Measurements from ENCODE around the gene NSF. TPM values are rescaled to one million over a fixed set of nuclear protein-coding genes. Genes with fewer than 3 reads are reported as not detected.

The NSF gene
- total RNA-seq, 1 donor from 2014 or later, result 57.0 TPM

GRCh38 chr17:46759141-46759540, 168.7 kb downstream of the NSF start:
- H3K9me3 Mint-ChIP-seq (ENCODE audit: unreplicated experiment), result no peaks in the 10 kb centered on the region
- no peak overlapping the region for H3K27ac Mint-ChIP-seq (ENCODE audit: unreplicated experiment)
- H3K4me3 Mint-ChIP-seq (ENCODE audit: unreplicated experiment), result no peak overlapping the region
- TF ChIP-seq CTCF (IDR thresholded peaks at IDR 0.05; ENCODE audit: partially characterized antibody, unreplicated experiment), result no peak
- no peak for DNase-seq
- H3K27me3 Mint-ChIP-seq (ENCODE audit: unreplicated experiment), result no peaks in the 10 kb centered on the region
- H3K4me1 Mint-ChIP-seq (ENCODE audit: low read depth, unreplicated experiment), result no peaks in the 10 kb centered on the region
- no peaks in the 10 kb centered on the region for H3K36me3 Mint-ChIP-seq (ENCODE audit: unreplicated experiment)

GRCh38 chr17:46763416-46763815, 172.9 kb downstream of the NSF start:
- no peaks in the 10 kb centered on the region for H3K9me3 Mint-ChIP-seq (ENCODE audit: unreplicated experiment)
- no peak overlapping the region for H3K27ac Mint-ChIP-seq (ENCODE audit: unreplicated experiment)
- no peaks in the 10 kb centered on the region for H3K36me3 Mint-ChIP-seq (ENCODE audit: unreplicated experiment)
- TF ChIP-seq CTCF (IDR thresholded peaks at IDR 0.05; ENCODE audit: partially characterized antibody, unreplicated experiment), result no peak
- no peaks in the 10 kb centered on the region for H3K4me1 Mint-ChIP-seq (ENCODE audit: low read depth, unreplicated experiment)
- no peak overlapping the region for H3K4me3 Mint-ChIP-seq (ENCODE audit: unreplicated experiment)
- no peak for DNase-seq
- peaks cover 2% of the 10 kb centered on the region for H3K27me3 Mint-ChIP-seq (ENCODE audit: unreplicated experiment)

GRCh38 chr17:46764000-46764708, 173.7 kb downstream of the NSF start:
- H3K27me3 Mint-ChIP-seq (ENCODE audit: unreplicated experiment), result peaks cover 2% of the 10 kb centered on the region
- no peaks in the 10 kb centered on the region for H3K36me3 Mint-ChIP-seq (ENCODE audit: unreplicated experiment)
- H3K4me3 Mint-ChIP-seq (ENCODE audit: unreplicated experiment), result no peak overlapping the region
- TF ChIP-seq CTCF (IDR thresholded peaks at IDR 0.05; ENCODE audit: partially characterized antibody, unreplicated experiment), result no peak
- H3K27ac Mint-ChIP-seq (ENCODE audit: unreplicated experiment), result no peak overlapping the region
- no peak for DNase-seq
- H3K9me3 Mint-ChIP-seq (ENCODE audit: unreplicated experiment), result no peaks in the 10 kb centered on the region
- no peaks in the 10 kb centered on the region for H3K4me1 Mint-ChIP-seq (ENCODE audit: low read depth, unreplicated experiment)

GRCh38 chr17:46764709-46765401, 174.4 kb downstream of the NSF start:
- Mint-ChIP-seq H3K27me3 (ENCODE audit: unreplicated experiment) (peaks cover 2% of the 10 kb centered on the region), H3K36me3 (ENCODE audit: unreplicated experiment) (no peaks in the 10 kb centered on the region), H3K27ac (ENCODE audit: unreplicated experiment) (no peak overlapping the region), H3K9me3 (ENCODE audit: unreplicated experiment) (no peaks in the 10 kb centered on the region), H3K4me3 (ENCODE audit: unreplicated experiment) (no peak overlapping the region), H3K4me1 (ENCODE audit: low read depth, unreplicated experiment) (no peaks in the 10 kb centered on the region)
- no peak for DNase-seq
- no peak for TF ChIP-seq CTCF (IDR thresholded peaks at IDR 0.05; ENCODE audit: partially characterized antibody, unreplicated experiment)

GRCh38 chr17:46765453-46765852, 175.0 kb downstream of the NSF start:
- no peaks in the 10 kb centered on the region for H3K4me1 Mint-ChIP-seq (ENCODE audit: low read depth, unreplicated experiment)
- no peak overlapping the region for H3K4me3 Mint-ChIP-seq (ENCODE audit: unreplicated experiment)
- peaks cover 2% of the 10 kb centered on the region for H3K27me3 Mint-ChIP-seq (ENCODE audit: unreplicated experiment)
- H3K9me3 Mint-ChIP-seq (ENCODE audit: unreplicated experiment), result no peaks in the 10 kb centered on the region
- no peak for DNase-seq
- TF ChIP-seq CTCF (IDR thresholded peaks at IDR 0.05; ENCODE audit: partially characterized antibody, unreplicated experiment), result no peak
- H3K36me3 Mint-ChIP-seq (ENCODE audit: unreplicated experiment), result no peaks in the 10 kb centered on the region
- no peak overlapping the region for H3K27ac Mint-ChIP-seq (ENCODE audit: unreplicated experiment)

All from glutamatergic neuron (in vitro differentiated cells).